RPMI7951 (cell line): ENCODE data around the gene MRPS21. TPM values are rescaled to one million over a fixed set of nuclear protein-coding genes. Genes with fewer than 3 reads are reported as not detected.

Experiments
- total RNA-seq: library from RNA; depleted of rRNA; stranded (reverse); fragments of >200 nt; shearing (Covaris generic); gene quantifications from 2 replicates; pipeline ENCODE4 v1.2.3, GENCODE V29; 2014; rRNA removed

The MRPS21 gene
- total RNA-seq, 1 experiment from 2014 or later = 62.8 TPM

Other genes with a start within 250 kb of the MRPS21 start
- 43.6 and 56.7 TPM in 2 replicates for gene VPS45, start 226.1 kb upstream of the MRPS21 start, total RNA-seq
- 31.9 and 36.2 TPM in 2 replicates for gene PLEKHO1, start 143.9 kb upstream of the MRPS21 start, total RNA-seq
- gene ANP32E, start 57.7 kb upstream of the MRPS21 start, total RNA-seq = 41.5 and 45.1 TPM in 2 replicates
- gene CA14, start 36.1 kb upstream of the MRPS21 start, total RNA-seq = not detected in 2 replicates
- 92.8 and 107 TPM in 2 replicates for gene APH1A, start 24.8 kb upstream of the MRPS21 start, total RNA-seq
- gene C1orf54, start 21.1 kb upstream of the MRPS21 start, total RNA-seq = 1.9 and 4.8 TPM in 2 replicates
- 11.8 and 12.0 TPM in 2 replicates for gene CIART, start 11.3 kb upstream of the MRPS21 start, total RNA-seq
- 37.9 and 40.5 TPM in 2 replicates for gene PRPF3, start 27.7 kb downstream of the MRPS21 start, total RNA-seq
- gene RPRD2, start 70.3 kb downstream of the MRPS21 start, total RNA-seq = 7.7 and 10.3 TPM in 2 replicates
- 16.2 and 32.4 TPM in 2 replicates for gene TARS2, start 193.6 kb downstream of the MRPS21 start, total RNA-seq
- gene ECM1, start 214.2 kb downstream of the MRPS21 start, total RNA-seq = 110 and 139 TPM in 2 replicates
- not detected in 2 replicates for gene FALEC, start 221.9 kb downstream of the MRPS21 start, total RNA-seq